HepG2 (cell line): ENCODE measurements around the gene AUNIP. TPM values are rescaled to one million over a fixed set of nuclear protein-coding genes. Genes with fewer than 3 reads are reported as not detected.

Source experiments
- ARNTL ChIP-seq: sonication (generic); formaldehyde crosslinking; IDR thresholded peaks from 2 replicates; pipeline ENCODE4 v1.4.0; 2020; ENCODE audit warnings: mild to moderate bottlenecking, missing genetic modification reagents
- ATAD3A ChIP-seq: sonication (generic); formaldehyde crosslinking; IDR thresholded peaks from 2 replicates; pipeline ENCODE4 v1.4.0; 2020; ENCODE audit warnings: missing genetic modification reagents
- FOXK1 ChIP-seq: sonication (generic); formaldehyde crosslinking; IDR thresholded peaks from 2 replicates; pipeline ENCODE4 v1.4.0; 2020; ENCODE audit warnings: low read depth, missing genetic modification reagents, borderline replicate concordance
- GABPB1 ChIP-seq: IDR thresholded peaks from 2 replicates; pipeline ENCODE4 v1.6.1; 2016; ENCODE audit warnings: mild to moderate bottlenecking, missing genetic modification reagents, moderate library complexity, missing compliant biosample characterization
- PTBP1 ChIP-seq: fragments of 200-400 bp; formaldehyde crosslinking; IDR thresholded peaks from 2 replicates; pipeline ENCODE4 v1.6.1; 2018; ENCODE audit warnings: low read length, low read depth; ENCODE audit not compliant: poor library complexity, severe bottlenecking
- REL ChIP-seq: sonication (generic); formaldehyde crosslinking; conservative IDR thresholded peaks from 2 replicates; pipeline ENCODE4 v1.8.0; 2022; ENCODE audit warnings: mild to moderate bottlenecking, missing genetic modification reagents, moderate library complexity
- SATB2 ChIP-seq: sonication (generic); formaldehyde crosslinking; IDR thresholded peaks from 2 replicates; pipeline ENCODE4 v1.5.0; 2020; ENCODE audit warnings: missing genetic modification reagents
- SMAD3 ChIP-seq: sonication (generic); formaldehyde crosslinking; IDR thresholded peaks from 2 replicates; pipeline ENCODE4 v1.4.0; 2020; ENCODE audit warnings: missing genetic modification reagents
- TCF12 ChIP-seq, 2 experiments: fragments of 450-650 bp in 1 of 2; sonication (generic) in 1 of 2; formaldehyde crosslinking in 1 of 2; IDR thresholded peaks; 2 replicates each; pipeline versions ENCODE4 v1.6.1 to v1.8.0; 2017 to 2022; ENCODE audit warnings: antibody characterized with exemption in 1 of 2, mild to moderate bottlenecking in 1 of 2, missing genetic modification reagents in 1 of 2, moderate library complexity in 1 of 2
- TOE1 ChIP-seq: sonication (generic); formaldehyde crosslinking; IDR thresholded peaks from 2 replicates; pipeline ENCODE4 v1.4.0; 2020; ENCODE audit warnings: mild to moderate bottlenecking, missing genetic modification reagents
- ZMYM2 ChIP-seq: sonication (generic); formaldehyde crosslinking; IDR thresholded peaks from 2 replicates; pipeline ENCODE4 v1.8.0; 2022; ENCODE audit warnings: mild to moderate bottlenecking, missing genetic modification reagents
- ZNF251 ChIP-seq: sonication (generic); formaldehyde crosslinking; IDR thresholded peaks from 2 replicates; pipeline ENCODE4 v1.9.0; 2021; ENCODE audit warnings: mild to moderate bottlenecking, missing genetic modification reagents
- ZNF264 ChIP-seq: sonication (generic); formaldehyde crosslinking; IDR thresholded peaks from 2 replicates; pipeline ENCODE4 v1.4.0; 2020; ENCODE audit warnings: missing genetic modification reagents
- ZNF30 ChIP-seq: sonication (generic); formaldehyde crosslinking; IDR thresholded peaks from 2 replicates; pipeline ENCODE4 v1.5.0; 2020; ENCODE audit warnings: mild to moderate bottlenecking, missing genetic modification reagents
- ZNF350 ChIP-seq: sonication (generic); formaldehyde crosslinking; IDR thresholded peaks from 2 replicates; pipeline ENCODE4 v1.4.0; 2020; ENCODE audit warnings: mild to moderate bottlenecking, low read depth, missing genetic modification reagents, borderline replicate concordance
- ZNF367 ChIP-seq: sonication (generic); formaldehyde crosslinking; IDR thresholded peaks from 2 replicates; pipeline ENCODE4 v1.4.0; 2020; ENCODE audit warnings: missing genetic modification reagents, borderline replicate concordance
- ZNF547 ChIP-seq: sonication (generic); formaldehyde crosslinking; IDR thresholded peaks from 2 replicates; pipeline ENCODE4 v1.5.1; 2020; ENCODE audit warnings: mild to moderate bottlenecking, missing genetic modification reagents
- ZNF550 ChIP-seq: sonication (generic); formaldehyde crosslinking; IDR thresholded peaks from 2 replicates; pipeline ENCODE4 v1.4.0; 2020; ENCODE audit warnings: mild to moderate bottlenecking, missing genetic modification reagents, borderline replicate concordance
- ZNF556 ChIP-seq: sonication (generic); formaldehyde crosslinking; IDR thresholded peaks from 2 replicates; pipeline ENCODE4 v1.4.0; 2020; ENCODE audit warnings: mild to moderate bottlenecking, missing genetic modification reagents, borderline replicate concordance
- ZNF569 ChIP-seq: sonication (generic); formaldehyde crosslinking; IDR thresholded peaks from 2 replicates; pipeline ENCODE4 v1.5.0; 2020; ENCODE audit warnings: mild to moderate bottlenecking, missing genetic modification reagents, moderate library complexity, borderline replicate concordance
- ZNF629 ChIP-seq: sonication (generic); formaldehyde crosslinking; conservative IDR thresholded peaks from 2 replicates; pipeline ENCODE4 v1.5.0; 2020; ENCODE audit warnings: missing genetic modification reagents
- ZNF703 ChIP-seq: sonication (generic); formaldehyde crosslinking; IDR thresholded peaks from 2 replicates; pipeline ENCODE4 v1.5.1; 2020; ENCODE audit warnings: missing genetic modification reagents, mild to moderate bottlenecking, moderate library complexity, borderline replicate concordance
- ZNF850 ChIP-seq: sonication (generic); formaldehyde crosslinking; conservative IDR thresholded peaks from 2 replicates; pipeline ENCODE4 v1.9.0; 2021; ENCODE audit warnings: mild to moderate bottlenecking, missing genetic modification reagents
- polyA plus RNA-seq, 8 experiments: library from polyadenylated mRNA; depleted of rRNA in 3 of 8; stranded (reverse) in 7 of 8; unstranded in 1 of 8; fragments of >200 nt; fragmentation: Illumina TruSeq in 4 of 8; extraction: Trizol in 4 of 8; gene quantifications; 2 replicates each; pipeline versions ENCODE4 v1.2.1 to v1.2.3, GENCODE V29; 2011 to 2016; ENCODE audit warnings: low read depth in 4 of 8, missing spikeins in 1 of 8, mixed read lengths in 1 of 8; ENCODE audit not compliant: insufficient read depth in 1 of 8
- total RNA-seq, 5 experiments: library from RNA; depleted of rRNA; stranded (reverse); fragments of >200 nt; fragmentation: Illumina TruSeq; extraction: Trizol; gene quantifications; 2 replicates each; pipeline ENCODE4 v1.2.3, GENCODE V29; 2016; ENCODE audit warnings: low read depth in 1 of 5
- TF ChIP-seq, protein P1 (sequence below): sonication (generic); formaldehyde crosslinking; IDR thresholded peaks from 2 replicates; pipeline ENCODE4 v1.8.0; 2022; ENCODE audit warnings: mild to moderate bottlenecking, missing genetic modification reagents; ENCODE audit not compliant: insufficient replicate concordance
- TF ChIP-seq, protein P2 (sequence below): sonication (generic); formaldehyde crosslinking; IDR thresholded peaks from 2 replicates; pipeline ENCODE4 v1.4.0; 2020; ENCODE audit warnings: missing genetic modification reagents, borderline replicate concordance
- TF ChIP-seq, protein P3 (sequence below): sonication (generic); formaldehyde crosslinking; conservative IDR thresholded peaks from 2 replicates; pipeline ENCODE4 v1.8.1; 2023; ENCODE audit warnings: missing genetic modification reagents

The AUNIP gene
- total and polyA plus RNA-seq, 2 of the 13 experiments (the other 11 are each of a cell fraction or from before 2014, with no cell fraction given), result 3.8 to 12.3 TPM

DNA sequence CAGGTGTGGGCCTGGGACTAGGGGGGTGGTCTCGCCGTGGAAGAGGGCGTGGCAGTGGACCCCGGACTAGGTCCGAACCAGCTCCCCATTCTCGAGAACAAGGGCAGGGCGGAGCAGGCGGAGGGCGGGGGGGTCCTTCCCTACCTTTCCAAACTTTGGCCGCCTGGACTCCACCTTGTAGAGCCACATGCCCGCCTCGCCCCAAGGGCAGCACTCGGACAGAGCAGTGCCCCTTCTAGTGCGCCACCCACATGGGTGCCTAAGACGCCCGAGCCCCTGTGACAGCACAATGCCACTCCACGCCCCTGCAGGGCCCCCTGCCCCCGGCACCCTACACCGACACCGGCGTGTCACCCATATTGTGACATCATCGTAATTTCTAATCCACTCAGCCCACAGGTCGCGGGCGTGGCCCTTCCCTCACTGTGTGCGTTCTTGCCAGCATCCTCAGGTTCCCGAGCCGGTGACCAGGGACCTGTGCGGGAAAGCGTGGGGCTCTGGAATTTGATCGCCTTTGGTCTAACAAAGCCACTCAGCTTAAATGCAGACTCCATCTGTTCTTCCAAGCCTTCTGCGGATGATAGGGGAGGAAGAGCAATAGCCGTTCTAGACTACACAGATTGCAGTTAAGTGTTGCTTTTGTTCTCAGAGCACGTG, 47.5 kb upstream of the AUNIP start (continued):
- TF ChIP-seq, protein P1, sequence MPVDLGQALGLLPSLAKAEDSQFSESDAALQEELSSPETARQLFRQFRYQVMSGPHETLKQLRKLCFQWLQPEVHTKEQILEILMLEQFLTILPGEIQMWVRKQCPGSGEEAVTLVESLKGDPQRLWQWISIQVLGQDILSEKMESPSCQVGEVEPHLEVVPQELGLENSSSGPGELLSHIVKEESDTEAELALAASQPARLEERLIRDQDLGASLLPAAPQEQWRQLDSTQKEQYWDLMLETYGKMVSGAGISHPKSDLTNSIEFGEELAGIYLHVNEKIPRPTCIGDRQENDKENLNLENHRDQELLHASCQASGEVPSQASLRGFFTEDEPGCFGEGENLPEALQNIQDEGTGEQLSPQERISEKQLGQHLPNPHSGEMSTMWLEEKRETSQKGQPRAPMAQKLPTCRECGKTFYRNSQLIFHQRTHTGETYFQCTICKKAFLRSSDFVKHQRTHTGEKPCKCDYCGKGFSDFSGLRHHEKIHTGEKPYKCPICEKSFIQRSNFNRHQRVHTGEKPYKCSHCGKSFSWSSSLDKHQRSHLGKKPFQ, result no peak
- no peak for TF ChIP-seq SATB2 (CRISPR knock-in tag)
- peak; percentile 41 for TF ChIP-seq PTBP1
- no peak for TF ChIP-seq ZNF264
- no peak for TF ChIP-seq ZNF547
- TF ChIP-seq FOXK1 (CRISPR knock-in tag), result no peak
- TF ChIP-seq REL (CRISPR knock-in tag), result no peak
- no peak; the same call in 1 of the 2 replicates for TF ChIP-seq ARNTL (CRISPR knock-in tag)
- no peak for TF ChIP-seq ZNF556 (CRISPR knock-in tag)
- no peak for TF ChIP-seq ATAD3A (CRISPR knock-in tag)
- TF ChIP-seq ZNF350 (CRISPR knock-in tag), result no peak
- TF ChIP-seq SMAD3 (CRISPR knock-in tag), result no peak
- no peak for TF ChIP-seq ZNF629 (CRISPR knock-in tag)
- no peak; the same call in 1 of the 2 replicates for TF ChIP-seq GABPB1 (CRISPR knock-in tag)
- no peak for TF ChIP-seq TOE1 (CRISPR knock-in tag)
- TF ChIP-seq, protein P2, sequence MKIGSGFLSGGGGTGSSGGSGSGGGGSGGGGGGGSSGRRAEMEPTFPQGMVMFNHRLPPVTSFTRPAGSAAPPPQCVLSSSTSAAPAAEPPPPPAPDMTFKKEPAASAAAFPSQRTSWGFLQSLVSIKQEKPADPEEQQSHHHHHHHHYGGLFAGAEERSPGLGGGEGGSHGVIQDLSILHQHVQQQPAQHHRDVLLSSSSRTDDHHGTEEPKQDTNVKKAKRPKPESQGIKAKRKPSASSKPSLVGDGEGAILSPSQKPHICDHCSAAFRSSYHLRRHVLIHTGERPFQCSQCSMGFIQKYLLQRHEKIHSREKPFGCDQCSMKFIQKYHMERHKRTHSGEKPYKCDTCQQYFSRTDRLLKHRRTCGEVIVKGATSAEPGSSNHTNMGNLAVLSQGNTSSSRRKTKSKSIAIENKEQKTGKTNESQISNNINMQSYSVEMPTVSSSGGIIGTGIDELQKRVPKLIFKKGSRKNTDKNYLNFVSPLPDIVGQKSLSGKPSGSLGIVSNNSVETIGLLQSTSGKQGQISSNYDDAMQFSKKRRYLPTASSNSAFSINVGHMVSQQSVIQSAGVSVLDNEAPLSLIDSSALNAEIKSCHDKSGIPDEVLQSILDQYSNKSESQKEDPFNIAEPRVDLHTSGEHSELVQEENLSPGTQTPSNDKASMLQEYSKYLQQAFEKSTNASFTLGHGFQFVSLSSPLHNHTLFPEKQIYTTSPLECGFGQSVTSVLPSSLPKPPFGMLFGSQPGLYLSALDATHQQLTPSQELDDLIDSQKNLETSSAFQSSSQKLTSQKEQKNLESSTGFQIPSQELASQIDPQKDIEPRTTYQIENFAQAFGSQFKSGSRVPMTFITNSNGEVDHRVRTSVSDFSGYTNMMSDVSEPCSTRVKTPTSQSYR, result no peak
- TF ChIP-seq ZNF367 (CRISPR knock-in tag), result no peak
- TF ChIP-seq ZMYM2 (CRISPR knock-in tag), result no peak
- no peak for TF ChIP-seq ZNF550 (CRISPR knock-in tag)
- TF ChIP-seq ZNF850 (CRISPR knock-in tag), result no peak
- no peak for TF ChIP-seq TCF12 (IDR thresholded peaks at IDR 0.05)
- TF ChIP-seq TCF12 (CRISPR knock-in tag; IDR thresholded peaks at IDR 0.05), result no peak
- TF ChIP-seq, protein P3, sequence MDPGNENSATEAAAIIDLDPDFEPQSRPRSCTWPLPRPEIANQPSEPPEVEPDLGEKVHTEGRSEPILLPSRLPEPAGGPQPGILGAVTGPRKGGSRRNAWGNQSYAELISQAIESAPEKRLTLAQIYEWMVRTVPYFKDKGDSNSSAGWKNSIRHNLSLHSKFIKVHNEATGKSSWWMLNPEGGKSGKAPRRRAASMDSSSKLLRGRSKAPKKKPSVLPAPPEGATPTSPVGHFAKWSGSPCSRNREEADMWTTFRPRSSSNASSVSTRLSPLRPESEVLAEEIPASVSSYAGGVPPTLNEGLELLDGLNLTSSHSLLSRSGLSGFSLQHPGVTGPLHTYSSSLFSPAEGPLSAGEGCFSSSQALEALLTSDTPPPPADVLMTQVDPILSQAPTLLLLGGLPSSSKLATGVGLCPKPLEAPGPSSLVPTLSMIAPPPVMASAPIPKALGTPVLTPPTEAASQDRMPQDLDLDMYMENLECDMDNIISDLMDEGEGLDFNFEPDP (CRISPR knock-in tag), result no peak
- TF ChIP-seq ZNF251 (CRISPR knock-in tag), result no peak
- TF ChIP-seq ZNF703, result no peak
- no peak for TF ChIP-seq ZNF569 (CRISPR knock-in tag)
- no peak for TF ChIP-seq ZNF30 (CRISPR knock-in tag)
